Subcutaneous adipose tissue (tissue), 4 donors: Measurements from ENCODE around the gene ASB4. TPM values are rescaled to one million over a fixed set of nuclear protein-coding genes. Genes with fewer than 3 reads are reported as not detected.

ENCODE experiments used
- total RNA-seq, 4 donors: library from RNA; depleted of rRNA; stranded (reverse); fragments of >200 nt; gene quantifications; one replicate each; pipeline ENCODE4 v1.1.0, GENCODE V29; 2016
- TF ChIP-seq, protein P1 (sequence below): fragments of 450-650 bp; IDR thresholded peaks from one replicate; pipeline ENCODE4 v1.5.1; 2016; ENCODE audit warnings: low read depth, mild to moderate bottlenecking, control low read depth, antibody characterized with exemption, moderate library complexity

The ASB4 gene
- total RNA-seq, 4 donors from 2014 or later: 0.19 to 0.44 (median 0.34) TPM; not detected in 1

DNA sequence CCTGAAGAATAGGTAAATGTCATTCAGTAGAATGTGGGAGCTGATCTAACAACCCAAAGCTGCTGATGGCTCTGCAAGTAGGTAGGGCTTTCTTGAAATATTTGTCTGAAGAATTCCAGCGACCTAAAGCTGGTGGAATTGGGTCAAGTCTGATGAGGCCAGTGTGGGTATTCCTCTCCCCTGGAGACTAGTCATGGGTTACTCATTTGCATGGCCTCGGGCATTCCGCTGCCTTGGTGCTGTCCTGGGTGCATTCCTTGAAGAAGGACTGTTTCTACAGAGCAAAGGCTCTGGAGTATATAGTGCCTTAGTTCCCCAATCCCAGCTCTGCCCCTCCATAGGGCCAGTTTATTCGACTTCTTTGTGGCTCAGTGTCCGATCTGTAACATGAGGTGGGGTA is 91.4 kb downstream of the ASB4 start:
- TF ChIP-seq, protein P1, sequence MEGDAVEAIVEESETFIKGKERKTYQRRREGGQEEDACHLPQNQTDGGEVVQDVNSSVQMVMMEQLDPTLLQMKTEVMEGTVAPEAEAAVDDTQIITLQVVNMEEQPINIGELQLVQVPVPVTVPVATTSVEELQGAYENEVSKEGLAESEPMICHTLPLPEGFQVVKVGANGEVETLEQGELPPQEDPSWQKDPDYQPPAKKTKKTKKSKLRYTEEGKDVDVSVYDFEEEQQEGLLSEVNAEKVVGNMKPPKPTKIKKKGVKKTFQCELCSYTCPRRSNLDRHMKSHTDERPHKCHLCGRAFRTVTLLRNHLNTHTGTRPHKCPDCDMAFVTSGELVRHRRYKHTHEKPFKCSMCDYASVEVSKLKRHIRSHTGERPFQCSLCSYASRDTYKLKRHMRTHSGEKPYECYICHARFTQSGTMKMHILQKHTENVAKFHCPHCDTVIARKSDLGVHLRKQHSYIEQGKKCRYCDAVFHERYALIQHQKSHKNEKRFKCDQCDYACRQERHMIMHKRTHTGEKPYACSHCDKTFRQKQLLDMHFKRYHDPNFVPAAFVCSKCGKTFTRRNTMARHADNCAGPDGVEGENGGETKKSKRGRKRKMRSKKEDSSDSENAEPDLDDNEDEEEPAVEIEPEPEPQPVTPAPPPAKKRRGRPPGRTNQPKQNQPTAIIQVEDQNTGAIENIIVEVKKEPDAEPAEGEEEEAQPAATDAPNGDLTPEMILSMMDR: no peak

DNA sequence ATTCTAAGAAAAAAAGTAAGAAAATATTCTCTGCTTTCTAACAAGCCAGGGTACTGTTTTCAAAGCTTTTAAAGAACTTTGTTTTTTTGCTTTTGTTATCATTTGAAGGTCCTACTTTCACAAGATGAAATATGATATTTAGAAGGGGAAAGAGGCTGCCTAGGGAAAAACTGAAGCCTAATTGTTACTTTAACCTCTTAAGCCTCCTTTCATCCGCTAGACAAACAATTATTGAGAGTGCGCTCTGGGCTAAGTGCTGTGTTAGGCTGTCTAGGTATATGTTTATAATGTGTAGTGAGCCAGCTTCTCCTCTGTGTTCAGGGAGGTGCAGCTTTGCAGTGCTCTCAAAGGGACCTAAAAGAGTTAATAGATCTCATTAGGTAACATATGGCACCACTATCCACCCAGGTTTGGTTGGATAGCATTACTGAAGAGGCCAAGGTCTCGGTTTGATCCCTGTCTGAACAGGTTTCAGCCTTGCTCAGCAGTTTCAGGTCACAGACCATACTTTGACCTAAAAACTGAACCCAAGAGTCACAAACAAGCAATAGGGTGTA is 92.6 kb downstream of the ASB4 start:
- TF ChIP-seq, protein P1: no peak

DNA sequence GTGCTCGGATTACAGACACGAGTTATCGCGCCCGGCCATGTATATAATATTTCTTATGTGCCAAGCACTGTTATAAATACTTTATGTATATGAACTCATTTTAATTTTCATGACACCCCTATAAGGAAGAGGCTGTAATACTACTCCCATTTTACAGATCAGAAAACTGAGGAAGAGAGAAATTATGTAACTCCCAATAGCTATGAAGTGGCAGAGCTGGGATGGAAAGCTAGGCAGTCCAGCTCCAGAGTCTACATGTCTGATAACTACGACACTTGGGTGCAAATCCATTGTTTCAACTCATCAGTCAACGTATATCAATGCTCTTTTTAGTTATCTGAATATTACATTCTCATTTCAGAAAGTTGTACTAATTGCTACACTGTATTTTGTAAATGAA is 93.6 kb downstream of the ASB4 start:
- TF ChIP-seq, protein P1: no peak

GRCh38 chr7:95581467-95581866 is 95.7 kb downstream of the ASB4 start:
- TF ChIP-seq, protein P1: no peak

GRCh38 chr7:95582578-95583293 is 97.0 kb downstream of the ASB4 start:
- TF ChIP-seq, protein P1: no peak

DNA sequence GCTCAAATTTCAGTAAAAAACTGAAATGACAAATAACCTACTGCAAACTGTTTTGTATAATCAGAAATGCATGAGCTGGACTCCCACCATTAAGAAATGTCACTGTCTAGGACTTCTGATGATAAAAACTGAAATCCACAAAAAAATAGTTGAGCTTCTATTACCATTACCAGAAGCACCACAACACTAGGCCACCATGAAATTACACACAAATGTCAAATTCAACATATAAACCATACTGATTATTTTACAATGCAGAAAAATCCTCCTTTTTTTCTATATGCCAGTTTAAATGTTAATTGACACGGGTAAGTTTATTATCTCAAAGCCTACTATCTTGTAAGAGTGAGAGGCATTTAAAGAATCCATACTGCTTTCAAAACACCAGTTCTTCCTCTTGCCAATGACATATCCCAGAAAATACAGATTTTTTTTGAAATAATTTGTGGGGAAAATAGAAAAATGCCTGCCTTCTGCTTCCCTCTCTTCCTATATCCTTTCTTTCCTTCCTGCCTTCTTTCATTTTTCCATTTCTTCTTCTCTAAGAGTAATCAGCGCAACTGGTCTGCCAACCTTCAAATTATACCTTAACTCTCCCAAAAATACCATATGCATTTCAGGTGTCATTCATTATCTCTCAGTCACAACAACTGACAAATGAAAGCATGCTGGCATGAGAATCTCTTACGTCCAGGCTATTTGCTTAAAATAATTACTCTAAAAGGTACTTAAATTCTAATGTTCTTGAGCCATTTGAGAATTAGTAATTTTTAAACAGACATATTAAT is 98.3 kb downstream of the ASB4 start:
- TF ChIP-seq, protein P1: no peak

- TF ChIP-seq, protein P1: no peak
Observed at GRCh38 chr7:95584769-95585425, 99.2 kb downstream of the ASB4 start.
